Suprapubic skin (tissue), 3 donors: ENCODE results near the gene UPF1.

Experiments used
- CTCF ChIP-seq, 2 donors: fragments of 200-600 bp in 1 of 2; fragments of 450-650 bp in 1 of 2; sonication (generic) in 1 of 2; IDR thresholded peaks; one replicate each; pipeline ENCODE4 v1.5.1; 2016 to 2019; ENCODE audit warnings: antibody characterized with exemption in 2 of 2, mild to moderate bottlenecking in 1 of 2, moderate library complexity in 1 of 2
- POLR2A ChIP-seq, 2 donors: fragments of 450-650 bp; IDR thresholded peaks; one replicate each; pipeline ENCODE4 v1.6.1; 2017; ENCODE audit warnings: antibody characterized with exemption in 2 of 2, mild to moderate bottlenecking in 2 of 2, moderate library complexity in 2 of 2

- TF ChIP-seq CTCF (IDR thresholded peaks at IDR 0.05) = no peak
- TF ChIP-seq POLR2A (IDR thresholded peaks at IDR 0.05) = no peak
Measured at GRCh38 chr19:18893587-18894253, 62.0 kb downstream of the UPF1 start.
